GM19397 (cell line): Measurements from ENCODE around the gene LRP1B.

Experiments used
- ATAC-seq: cut with Tn5 transposase; IDR thresholded peaks from one replicate; pipeline ENCODE4 v1.9.1; 2021; ENCODE audit warnings: mild to moderate bottlenecking, moderate library complexity; ENCODE audit not compliant: unreplicated experiment

Gene LRP1B

GRCh38 chr2:141703501-141703900 lies 427.3 kb downstream of the LRP1B start:
- no peak for ATAC-seq

- no peak for ATAC-seq
Observed at GRCh38 chr2:141701618-141702017, 429.2 kb downstream of the LRP1B start.

- no peak for ATAC-seq
Observed at GRCh38 chr2:141699573-141699972, 431.2 kb downstream of the LRP1B start.

- no peak for ATAC-seq
Observed at GRCh38 chr2:141698500-141698899, 432.3 kb downstream of the LRP1B start.

GRCh38 chr2:141697035-141697434 lies 433.8 kb downstream of the LRP1B start:
- ATAC-seq = no peak

- no peak for ATAC-seq
Observed at GRCh38 chr2:141694180-141694579, 436.6 kb downstream of the LRP1B start.

- no peak for ATAC-seq
Observed at GRCh38 chr2:141692829-141693228, 438.0 kb downstream of the LRP1B start.

- ATAC-seq = no peak
Observed at GRCh38 chr2:141676139-141676538, 454.7 kb downstream of the LRP1B start.

- no peak for ATAC-seq
Observed at GRCh38 chr2:141666191-141666590, 464.6 kb downstream of the LRP1B start.

GRCh38 chr2:141660232-141660631 lies 470.6 kb downstream of the LRP1B start:
- ATAC-seq = no peak

GRCh38 chr2:141654311-141654710 lies 476.5 kb downstream of the LRP1B start:
- ATAC-seq = no peak

- no peak for ATAC-seq
Observed at GRCh38 chr2:141653184-141653583, 477.6 kb downstream of the LRP1B start.

GRCh38 chr2:141652308-141652707 lies 478.5 kb downstream of the LRP1B start:
- ATAC-seq = no peak

- no peak for ATAC-seq
Observed at GRCh38 chr2:141647353-141647752, 483.5 kb downstream of the LRP1B start.

- no peak for ATAC-seq
Observed at GRCh38 chr2:141641462-141641861, 489.4 kb downstream of the LRP1B start.

GRCh38 chr2:141639809-141640208 lies 491.0 kb downstream of the LRP1B start:
- no peak for ATAC-seq

GRCh38 chr2:141633132-141633531 lies 497.7 kb downstream of the LRP1B start:
- no peak for ATAC-seq

GRCh38 chr2:141630407-141630930 lies 500.3 kb downstream of the LRP1B start:
- no peak for ATAC-seq

GRCh38 chr2:141620372-141620771 lies 510.4 kb downstream of the LRP1B start:
- ATAC-seq = no peak

GRCh38 chr2:141618457-141618856 lies 512.4 kb downstream of the LRP1B start:
- no peak for ATAC-seq

GRCh38 chr2:141611981-141612380 lies 518.8 kb downstream of the LRP1B start:
- no peak for ATAC-seq

- ATAC-seq = no peak
Observed at GRCh38 chr2:141611176-141611571, 519.6 kb downstream of the LRP1B start.

- no peak for ATAC-seq
Observed at GRCh38 chr2:141610564-141611175, 520.1 kb downstream of the LRP1B start.
